ENCODE results near the gene ZBTB7A.

The ZBTB7A gene

GRCh38 chr19:4068047-4068966, 1.6 kb upstream of the ZBTB7A start:
- DNase-seq (ENCODE audit: low spot score): peak; percentile 46

GRCh38 chr19:4067396-4068046, 822 bp upstream of the ZBTB7A start:
- peak; percentile 69 for DNase-seq (ENCODE audit: low spot score)

- no peak for DNase-seq (ENCODE audit: low spot score)
Measured at GRCh38 chr19:4066176-4066606, 508 bp downstream of the ZBTB7A start.

- DNase-seq (ENCODE audit: low spot score): peak; percentile 98
Measured at GRCh38 chr19:4065430-4066175, 1.1 kb downstream of the ZBTB7A start.

- DNase-seq (ENCODE audit: low spot score): no peak
Measured at GRCh38 chr19:4064496-4065260, 2.0 kb downstream of the ZBTB7A start.

DNA sequence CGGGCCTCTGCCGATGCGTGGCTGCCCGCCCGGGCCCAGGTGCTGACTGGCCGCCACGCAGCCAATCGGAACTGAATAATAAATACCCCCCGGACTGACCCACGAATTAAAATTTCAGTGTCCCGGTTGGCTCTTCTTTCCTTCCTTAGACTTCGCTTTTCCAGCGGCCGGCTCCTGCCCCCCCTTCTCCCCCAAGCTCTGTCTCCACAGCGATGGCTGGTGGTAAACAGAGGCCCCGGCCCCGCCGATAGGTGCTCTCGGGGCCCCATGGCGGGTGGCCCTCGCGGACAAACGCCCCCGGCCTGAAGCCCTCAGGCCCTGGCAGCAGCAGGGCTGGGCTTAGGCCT, 2.6 kb downstream of the ZBTB7A start:
- no peak for DNase-seq (ENCODE audit: low spot score)

GRCh38 chr19:4063369-4064148, 3.1 kb downstream of the ZBTB7A start:
- DNase-seq (ENCODE audit: low spot score): no peak

DNA sequence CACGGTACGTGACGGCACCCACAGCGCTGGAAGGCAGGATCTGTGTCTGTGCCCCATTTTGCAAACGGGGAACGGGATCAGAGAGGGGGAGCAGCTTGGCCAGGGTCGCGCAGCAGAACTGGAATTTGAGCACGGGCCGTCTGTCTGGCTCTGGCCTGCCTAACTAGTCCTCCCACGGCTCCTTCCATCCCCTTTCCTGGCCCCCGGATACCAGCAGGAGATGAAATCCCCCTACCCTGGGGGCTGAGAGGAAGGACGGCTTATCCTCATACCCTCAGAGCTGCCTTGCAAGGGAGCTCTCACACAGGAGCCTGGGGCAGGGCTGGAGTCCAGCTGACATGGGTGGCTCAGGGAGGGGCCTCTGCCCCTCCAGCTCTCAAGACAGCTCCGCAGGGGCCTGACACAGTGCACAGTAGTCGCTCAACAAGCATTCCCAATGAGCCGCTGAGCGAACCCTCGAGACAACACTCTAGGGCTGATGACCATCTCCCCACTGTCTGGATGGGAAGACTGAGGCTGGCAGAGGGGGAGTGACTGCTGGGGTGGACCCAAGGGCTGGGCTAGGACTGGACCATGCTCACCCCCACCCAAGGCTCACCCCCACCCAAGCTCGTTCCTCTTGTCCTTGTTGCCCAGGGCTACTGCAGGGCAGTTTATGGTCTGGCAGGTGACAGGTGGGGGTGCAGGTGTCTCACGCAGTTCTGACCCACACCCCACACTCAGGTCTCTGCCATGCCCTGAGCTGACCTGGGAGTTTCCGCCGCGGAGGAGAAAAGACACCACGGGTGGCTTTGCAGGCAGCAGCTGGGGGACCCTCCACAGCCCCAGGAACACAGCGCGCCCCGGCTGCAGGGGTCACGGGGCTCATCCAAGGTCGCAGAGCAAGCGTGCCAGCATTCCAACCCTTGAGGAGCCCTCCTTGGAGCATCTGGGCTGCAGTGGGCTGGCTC, 4.0 kb downstream of the ZBTB7A start:
- peak; percentile 63 for DNase-seq (ENCODE audit: low spot score)

- peak; percentile 61 for DNase-seq (ENCODE audit: low spot score)
Measured at GRCh38 chr19:4061683-4062418, 4.8 kb downstream of the ZBTB7A start.

GRCh38 chr19:4061178-4061682, 5.5 kb downstream of the ZBTB7A start:
- DNase-seq (ENCODE audit: low spot score): peak; percentile 58

DNA sequence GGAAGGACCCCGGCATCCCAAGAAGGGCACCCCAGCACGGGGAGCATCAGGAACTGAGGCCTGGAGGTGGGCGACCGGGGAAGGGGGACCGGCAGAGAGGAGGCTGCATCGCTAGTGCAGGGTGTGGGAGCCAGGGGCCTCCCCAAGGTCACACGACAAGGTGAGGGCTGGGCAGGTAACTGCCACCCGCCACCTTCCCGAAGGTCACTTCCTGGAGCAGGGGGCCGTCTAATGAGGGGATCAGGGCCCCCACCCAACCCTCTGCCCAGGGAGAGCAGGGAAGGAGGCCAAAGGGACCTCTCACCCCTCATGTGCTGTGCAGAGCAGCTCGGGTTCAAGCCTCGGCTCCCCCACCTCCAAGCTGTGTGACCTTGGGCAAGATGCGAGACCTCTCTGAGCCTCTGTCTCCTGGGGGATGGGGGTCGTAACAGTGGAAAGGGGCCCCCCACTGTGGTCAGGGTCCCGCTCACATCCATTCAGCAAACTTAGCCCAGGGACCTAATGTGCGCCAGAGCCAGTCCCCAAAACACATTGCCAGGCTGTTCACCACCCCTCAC, 6.0 kb downstream of the ZBTB7A start:
- peak; percentile 47 for DNase-seq (ENCODE audit: low spot score)

- DNase-seq (ENCODE audit: low spot score): peak; percentile 61
Measured at GRCh38 chr19:4059891-4060620, 6.6 kb downstream of the ZBTB7A start.

DNA sequence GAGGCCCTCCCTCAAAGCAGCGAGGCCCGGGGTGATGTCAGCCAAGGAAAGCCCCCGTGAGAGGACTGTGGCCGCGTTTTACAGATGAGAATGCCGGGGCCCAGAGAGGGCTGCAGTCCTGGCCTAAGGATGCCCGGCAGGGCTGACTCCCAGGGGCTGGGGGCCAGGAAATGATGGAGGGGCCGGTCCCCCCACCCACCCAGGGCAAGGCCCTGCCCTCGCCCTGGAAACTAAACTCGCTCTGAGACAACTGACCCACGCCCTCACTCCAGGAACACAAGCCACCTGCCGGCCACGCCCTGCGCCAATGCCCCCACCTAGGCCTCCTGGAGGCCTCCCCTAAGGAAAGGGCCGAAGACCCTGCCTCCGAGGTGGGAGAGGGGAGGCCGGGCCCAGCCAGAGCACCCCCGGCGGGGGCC, 7.2 kb downstream of the ZBTB7A start:
- DNase-seq (ENCODE audit: low spot score): peak; percentile 66

DNA sequence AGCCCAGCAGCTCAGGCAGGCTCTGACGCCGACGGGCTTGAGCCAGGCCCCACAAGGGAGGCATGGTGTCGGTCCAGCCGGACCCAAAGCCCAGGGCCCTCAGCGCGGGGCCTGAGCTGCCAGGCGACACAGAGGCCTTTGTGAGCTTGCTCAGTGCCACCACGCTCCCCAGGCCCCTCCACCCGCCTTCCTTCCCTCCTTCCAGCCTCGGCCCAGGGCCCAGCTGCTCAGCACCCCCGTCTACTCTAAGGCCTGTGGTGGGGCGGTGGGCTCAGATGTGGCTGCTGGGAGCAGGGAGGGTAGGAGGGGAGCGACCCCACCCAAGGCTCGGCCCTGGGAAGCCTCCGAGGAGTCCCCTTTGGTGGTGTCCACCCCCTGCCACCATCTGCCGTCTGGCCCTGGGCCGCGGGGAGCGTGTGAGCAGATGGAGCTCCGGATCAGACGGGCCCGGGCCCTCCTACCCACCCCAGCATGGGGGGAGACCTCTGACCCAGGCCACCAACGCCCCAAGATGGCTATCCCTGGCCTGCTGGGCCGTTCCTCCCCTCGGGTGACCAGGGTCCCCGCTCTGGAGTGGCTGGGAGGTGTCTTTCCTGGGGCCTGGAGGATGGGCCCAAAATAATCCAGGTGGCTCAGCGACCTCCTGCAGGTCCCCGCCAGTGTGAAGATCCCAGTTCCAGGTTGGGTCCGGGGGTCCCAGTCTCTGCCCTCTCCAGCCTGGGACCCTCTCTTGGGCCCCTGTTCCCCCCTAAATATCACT, 7.8 kb downstream of the ZBTB7A start:
- peak; percentile 59 for DNase-seq (ENCODE audit: low spot score)

DNA sequence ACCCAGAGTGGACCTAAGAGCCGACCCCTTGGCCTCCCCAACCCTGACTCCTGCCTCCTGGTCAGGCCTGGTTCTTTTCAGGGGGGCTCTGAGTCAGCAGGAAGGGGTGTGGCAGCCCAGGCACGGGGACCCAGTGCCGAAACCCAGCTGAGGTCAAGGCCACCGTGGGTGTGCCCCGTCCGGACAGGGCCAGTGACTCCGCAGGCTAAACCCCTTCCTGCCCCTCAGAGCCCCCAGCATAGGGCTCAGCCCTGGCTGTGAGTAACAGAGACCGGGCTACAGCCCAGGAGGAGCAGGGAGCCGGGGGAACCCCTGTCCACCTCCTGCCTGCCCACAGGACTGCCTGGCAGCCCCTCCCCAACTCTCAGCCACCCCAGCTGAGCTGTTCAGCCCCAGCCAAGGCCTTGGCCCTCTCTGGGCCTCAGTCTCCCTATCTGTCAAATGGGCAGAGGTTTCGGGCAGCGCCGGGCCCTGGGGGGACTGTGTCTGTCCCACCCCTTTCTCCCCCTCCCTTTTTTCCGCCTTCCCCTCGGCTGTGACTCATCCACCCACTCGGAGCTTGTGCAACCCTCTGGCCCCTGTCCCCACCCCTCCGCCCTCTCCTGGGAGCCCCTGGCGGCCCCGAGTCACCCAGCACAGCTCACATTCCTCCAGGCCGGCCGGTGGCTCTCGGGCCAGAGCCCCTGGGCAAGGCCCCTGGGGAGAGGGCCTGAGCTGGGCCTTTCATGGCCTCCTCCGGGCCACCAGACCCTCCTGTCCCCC, 8.6 kb downstream of the ZBTB7A start:
- DNase-seq (ENCODE audit: low spot score): peak; percentile 70

DNA sequence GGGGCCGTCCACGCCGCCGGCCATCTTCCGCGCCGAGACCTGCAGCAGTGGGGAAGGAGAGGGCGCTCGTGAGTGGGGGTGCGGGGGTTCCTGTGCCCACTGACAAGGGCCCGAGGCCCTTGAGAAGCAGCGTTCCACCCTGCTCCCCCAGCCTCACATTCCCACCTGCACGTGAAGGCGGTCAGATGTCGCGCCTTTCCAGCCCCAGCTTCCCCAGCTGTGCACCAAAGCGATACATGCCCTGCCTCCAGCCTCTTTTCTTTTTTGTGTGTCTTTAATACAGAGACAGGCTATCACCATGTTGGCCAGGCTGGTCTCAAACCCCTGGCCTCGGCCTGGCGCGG, 11.5 kb downstream of the ZBTB7A start:
- no peak for DNase-seq (ENCODE audit: low spot score)

Data from left forelimb (tissue), 1 donor.